GM12891 (cell line): Measurements from ENCODE around the gene DDX24.

Experiments used
- DNase-seq: peaks from one replicate; pipeline ENCODE4 v3.0.0; 2011; ENCODE audit warnings: low spot score; ENCODE audit not compliant: insufficient read length
- FAIRE-seq: peaks from 2 replicates; lab custom pipeline; 2011; peaks lifted over from hg19 to GRCh38; lab: Jason Lieb, UNC
- PAX5 ChIP-seq: IDR thresholded peaks from 2 replicates; pipeline ENCODE4 v1.6.1; 2011; ENCODE audit warnings: low read length, moderate library complexity, mild to moderate bottlenecking; ENCODE audit not compliant: insufficient read depth, severe bottlenecking
- POLR2A ChIP-seq: IDR thresholded peaks from 2 replicates; pipeline ENCODE4 v1.6.1; 2011; ENCODE audit warnings: low read depth, low read length, control low read depth
- POLR2AphosphoS5 ChIP-seq: IDR thresholded peaks from 2 replicates; pipeline ENCODE4 v1.6.1; 2011; ENCODE audit warnings: low read depth, low read length, control low read depth
- POU2F2 ChIP-seq: IDR thresholded peaks from 2 replicates; pipeline ENCODE4 v1.6.1; 2011; ENCODE audit warnings: low read depth, mild to moderate bottlenecking, control low read depth, low read length, moderate library complexity
- SPI1 ChIP-seq: IDR thresholded peaks from 2 replicates; pipeline ENCODE4 v1.6.1; 2011; ENCODE audit warnings: low read depth, low read length, control low read depth
- TAF1 ChIP-seq: IDR thresholded peaks from 2 replicates; pipeline ENCODE4 v1.6.1; 2011; ENCODE audit warnings: low read depth, low read length, control low read depth

DDX24 gene

GRCh38 chr14:94103554-94104150 lies 22.6 kb upstream of the DDX24 start:
- TF ChIP-seq POU2F2, result no peak
- TF ChIP-seq PAX5, result no peak
- FAIRE-seq (no peak), DNase-seq (no peak)

- DNase-seq, result no peak
- no peak for TF ChIP-seq POU2F2
- TF ChIP-seq SPI1, result no peak
- no peak for TF ChIP-seq TAF1
- no peak for TF ChIP-seq POLR2A
- no peak for TF ChIP-seq POLR2AphosphoS5
- TF ChIP-seq PAX5, result no peak
Observed at GRCh38 chr14:94102768-94103482, 21.9 kb upstream of the DDX24 start.

GRCh38 chr14:94101748-94102147 lies 20.7 kb upstream of the DDX24 start:
- TF ChIP-seq PAX5 (no peak), SPI1 (no peak), TAF1 (no peak), POLR2AphosphoS5 (no peak), POLR2A (no peak), POU2F2 (no peak)
- DNase-seq, result no peak
- FAIRE-seq, result no peak

More at GRCh38 chr14:94102768-94103482, 21.9 kb upstream of the DDX24 start:
- FAIRE-seq, result no peak

- DNase-seq, result no peak
- TF ChIP-seq POLR2AphosphoS5, result no peak
- no peak for TF ChIP-seq PAX5
- TF ChIP-seq SPI1, result no peak
- no peak for FAIRE-seq
Observed at GRCh38 chr14:94100847-94101246, 19.8 kb upstream of the DDX24 start.

- FAIRE-seq (no peak), DNase-seq (no peak)
- TF ChIP-seq PAX5 (no peak), SPI1 (no peak), POU2F2 (no peak), POLR2A (no peak), TAF1 (no peak)
Observed at GRCh38 chr14:94099006-94099405, 18.0 kb upstream of the DDX24 start.

- no peak for DNase-seq
- FAIRE-seq, result no peak
- TF ChIP-seq POU2F2 (no peak), SPI1 (no peak), TAF1 (no peak), POLR2AphosphoS5 (no peak), PAX5 (no peak), POLR2A (no peak)
Observed at GRCh38 chr14:94098326-94098992, 17.5 kb upstream of the DDX24 start.

GRCh38 chr14:94097091-94097490 lies 16.1 kb upstream of the DDX24 start:
- no peak for TF ChIP-seq SPI1
- TF ChIP-seq POU2F2, result no peak
- no peak for TF ChIP-seq POLR2A
- no peak for TF ChIP-seq PAX5
- TF ChIP-seq POLR2AphosphoS5, result no peak
- no peak for TF ChIP-seq TAF1
- FAIRE-seq (no peak), DNase-seq (no peak)

- no peak for TF ChIP-seq SPI1
- TF ChIP-seq POLR2A, result no peak
- no peak for TF ChIP-seq POU2F2
- TF ChIP-seq TAF1, result no peak
- TF ChIP-seq PAX5, result no peak
- TF ChIP-seq POLR2AphosphoS5, result no peak
- no peak for FAIRE-seq
Observed at GRCh38 chr14:94093418-94093817, 12.4 kb upstream of the DDX24 start.

GRCh38 chr14:94089479-94089878 lies 8.5 kb upstream of the DDX24 start:
- no peak for FAIRE-seq
- DNase-seq, result no peak
- TF ChIP-seq POLR2AphosphoS5 (no peak), SPI1 (no peak), PAX5 (no peak), TAF1 (no peak)

More at GRCh38 chr14:94093418-94093817, 12.4 kb upstream of the DDX24 start:
- no peak for DNase-seq

GRCh38 chr14:94088516-94088915 lies 7.5 kb upstream of the DDX24 start:
- FAIRE-seq (no peak), DNase-seq (no peak)
- TF ChIP-seq POLR2A (no peak), SPI1 (no peak), TAF1 (no peak), POLR2AphosphoS5 (no peak), PAX5 (no peak), POU2F2 (no peak)
